HG03175 (cell line): ENCODE measurements around the gene RUVBL1.
"Not testable (repeated sequence)": the region's sequence is repeated elsewhere in the genome, so short reads cannot be mapped to it uniquely, and the experiment has no call there.

ENCODE experiments used
- ATAC-seq: cut with Tn5 transposase; IDR thresholded peaks from one replicate; pipeline ENCODE4 v1.9.1; 2021; ENCODE audit warnings: mild to moderate bottlenecking, moderate library complexity; ENCODE audit not compliant: unreplicated experiment

The RUVBL1 gene

GRCh38 chr3:128123538-128124368 is at the start of gene RUVBL1:
TSS of gene RUVBL1 (minus strand) at chr3:128123812. CDS start at chr3:128123724, 88 bp downstream.
- ATAC-seq: peak; percentile 99

GRCh38 chr3:128173200-128173599 is 49.6 kb upstream of the RUVBL1 start:
- no peak for ATAC-seq

GRCh38 chr3:128170866-128171516 is 47.4 kb upstream of the RUVBL1 start:
- no peak for ATAC-seq

- ATAC-seq: no peak
Measured at GRCh38 chr3:128168836-128169235, 45.2 kb upstream of the RUVBL1 start.

GRCh38 chr3:128167973-128168674 is 44.5 kb upstream of the RUVBL1 start:
- ATAC-seq: no peak

- no peak for ATAC-seq
Measured at GRCh38 chr3:128167646-128167972, 44.0 kb upstream of the RUVBL1 start.

- no peak for ATAC-seq
Measured at GRCh38 chr3:128166971-128167453, 43.4 kb upstream of the RUVBL1 start.

GRCh38 chr3:128163432-128163831 is 39.8 kb upstream of the RUVBL1 start:
- ATAC-seq: no peak

- ATAC-seq: no peak
Measured at GRCh38 chr3:128160661-128161060, 37.0 kb upstream of the RUVBL1 start.

GRCh38 chr3:128155616-128156360 is 32.2 kb upstream of the RUVBL1 start:
- ATAC-seq: no peak

GRCh38 chr3:128154354-128154753 is 30.7 kb upstream of the RUVBL1 start:
- not testable (repeated sequence) for ATAC-seq

- peak; percentile 89 for ATAC-seq
Measured at GRCh38 chr3:128153156-128154041, 29.8 kb upstream of the RUVBL1 start, which contains the start of gene EEFSEC. TSS of gene EEFSEC (plus strand) at chr3:128153481. CDS start at chr3:128153508, 27 bp downstream.

GRCh38 chr3:128152419-128153155 is 29.0 kb upstream of the RUVBL1 start:
- peak; percentile 50 for ATAC-seq

- no peak for ATAC-seq
Measured at GRCh38 chr3:128151758-128152274, 28.2 kb upstream of the RUVBL1 start.

GRCh38 chr3:128149650-128150049 is 26.0 kb upstream of the RUVBL1 start:
- ATAC-seq: no peak

GRCh38 chr3:128146201-128146600 is 22.6 kb upstream of the RUVBL1 start:
- ATAC-seq: no peak

- no peak for ATAC-seq
Measured at GRCh38 chr3:128145279-128145678, 21.7 kb upstream of the RUVBL1 start.

- ATAC-seq: no peak
Measured at GRCh38 chr3:128144512-128145187, 21.0 kb upstream of the RUVBL1 start.
